Hepatocyte (in vitro differentiated cells): ENCODE data around the gene PDCD6IP.

Experiments
- CTCF ChIP-seq: fragments of 200-600 bp; sonication (generic); IDR thresholded peaks from 2 replicates; pipeline ENCODE4 v1.5.1; 2016; ENCODE audit warnings: antibody characterized with exemption, mild to moderate bottlenecking; ENCODE audit not compliant: poor library complexity
- EZH2 ChIP-seq: fragments of 200-600 bp; sonication (generic); IDR thresholded peaks from 2 replicates; pipeline ENCODE4 v1.6.1; 2016; ENCODE audit warnings: antibody characterized with exemption, mild to moderate bottlenecking, borderline replicate concordance

DNA sequence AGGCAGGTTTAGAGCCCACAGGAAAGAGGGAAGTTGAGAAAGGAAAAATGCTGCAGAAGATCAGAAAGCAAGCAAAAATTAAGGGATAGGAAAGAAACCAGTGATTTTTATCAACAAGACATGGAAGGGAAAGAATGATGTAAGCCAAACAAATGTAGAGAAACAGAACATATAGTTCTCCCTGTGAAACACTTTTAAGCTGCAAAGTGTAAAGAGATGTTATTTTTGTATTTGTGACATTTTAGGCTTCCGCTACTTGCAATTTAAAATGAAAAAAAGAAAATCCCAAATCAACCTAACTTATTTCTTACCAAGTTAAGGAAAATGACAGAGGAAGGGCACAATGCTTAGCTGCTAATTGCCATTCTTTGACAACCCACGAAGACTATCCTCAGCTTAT, 111.6 kb downstream of the PDCD6IP start:
- TF ChIP-seq CTCF (no peak), EZH2 (no peak)
